ENCODE results near the gene ACAD11. TPM values are rescaled to one million over a fixed set of nuclear protein-coding genes. Genes with fewer than 3 reads are reported as not detected.
A peak's percentile ranks its signal among the peaks of the same experiment; 100 is the strongest.

The ACAD11 gene
- total RNA-seq = 12.9 and 18.9 TPM in 2 replicates

- Mint-ChIP-seq H3K36me3 (ENCODE audit: low read depth) (peaks cover 29% of the 10 kb centered on the region), H3K27me3 (no peaks in the 10 kb centered on the region), H3K4me3 (peak within 1 kb of the TSS; percentile 99), H3K27ac (peak within 1 kb of the TSS; percentile 98), H3K4me1 (peaks cover 39% of the 10 kb centered on the region), H3K9me3 (no peaks in the 10 kb centered on the region)
- intact Hi-C loops (cut with micrococcal nuclease) = loop anchor here (1.0 to 10.0 kb wide), 4 partner anchors 63 to 1635 kb away; partner anchors contain the start of genes ASTE1, DNAJC13, NEK11 and NPHP3
- peak; percentile 76 for DNase-seq
Observed at GRCh38 chr3:132659365-132660051, at the start of gene ACAD11. Gene ACAD11, minus strand, starts transcription at chr3:132659809. Its CDS starts 58 bp downstream, at chr3:132659751.

- Mint-ChIP-seq H3K36me3 (ENCODE audit: low read depth) (peaks cover 42% of the 10 kb centered on the region), H3K27ac (no peak overlapping the region), H3K4me1 (peaks cover 4% of the 10 kb centered on the region), H3K9me3 (no peaks in the 10 kb centered on the region), H3K27me3 (no peaks in the 10 kb centered on the region), H3K4me3 (no peak overlapping the region)
- no peak for DNase-seq
- intact Hi-C loops (cut with micrococcal nuclease) = no loop called here
Observed at GRCh38 chr3:132703733-132704132, 44.1 kb upstream of the ACAD11 start.

- peaks cover 37% of the 10 kb centered on the region for H3K36me3 Mint-ChIP-seq (ENCODE audit: low read depth)
- peaks cover 5% of the 10 kb centered on the region for H3K4me1 Mint-ChIP-seq
Observed at GRCh38 chr3:132695422-132695821, 35.8 kb upstream of the ACAD11 start.

GRCh38 chr3:132694991-132695390 is 35.4 kb upstream of the ACAD11 start:
- Mint-ChIP-seq H3K36me3 (ENCODE audit: low read depth) (peaks cover 38% of the 10 kb centered on the region), H3K27ac (no peak overlapping the region), H3K9me3 (no peaks in the 10 kb centered on the region)

More at GRCh38 chr3:132695422-132695821, 35.8 kb upstream of the ACAD11 start:
- intact Hi-C loops (cut with micrococcal nuclease) = no loop called here
- H3K27ac Mint-ChIP-seq = no peak overlapping the region
- H3K27me3 Mint-ChIP-seq = no peaks in the 10 kb centered on the region
- no peak for DNase-seq
- H3K9me3 Mint-ChIP-seq = no peaks in the 10 kb centered on the region
- H3K4me3 Mint-ChIP-seq = no peak overlapping the region

GRCh38 chr3:132690040-132690439 is 30.4 kb upstream of the ACAD11 start:
- Mint-ChIP-seq H3K27ac (no peak overlapping the region), H3K4me3 (no peak overlapping the region), H3K4me1 (no peaks in the 10 kb centered on the region), H3K36me3 (ENCODE audit: low read depth) (peaks cover 31% of the 10 kb centered on the region), H3K9me3 (no peaks in the 10 kb centered on the region), H3K27me3 (no peaks in the 10 kb centered on the region)
- intact Hi-C loops (cut with micrococcal nuclease) = no loop called here
- DNase-seq = no peak

More at GRCh38 chr3:132694991-132695390, 35.4 kb upstream of the ACAD11 start:
- Mint-ChIP-seq H3K4me1 (peaks cover 5% of the 10 kb centered on the region), H3K4me3 (no peak overlapping the region), H3K27me3 (no peaks in the 10 kb centered on the region)
- intact Hi-C loops (cut with micrococcal nuclease) = no loop called here
- DNase-seq = no peak

- no peak overlapping the region for H3K27ac Mint-ChIP-seq
- H3K9me3 Mint-ChIP-seq = no peaks in the 10 kb centered on the region
- H3K4me1 Mint-ChIP-seq = no peaks in the 10 kb centered on the region
- no peaks in the 10 kb centered on the region for H3K27me3 Mint-ChIP-seq
- intact Hi-C loops (cut with micrococcal nuclease) = no loop called here
- no peak for DNase-seq
- H3K36me3 Mint-ChIP-seq (ENCODE audit: low read depth) = peaks cover 32% of the 10 kb centered on the region
- no peak overlapping the region for H3K4me3 Mint-ChIP-seq
Observed at GRCh38 chr3:132682201-132682600, 22.6 kb upstream of the ACAD11 start.

GRCh38 chr3:132681421-132681820 is 21.8 kb upstream of the ACAD11 start:
- H3K36me3 Mint-ChIP-seq (ENCODE audit: low read depth) = peaks cover 36% of the 10 kb centered on the region

GRCh38 chr3:132679911-132680310 is 20.3 kb upstream of the ACAD11 start:
- no peak overlapping the region for H3K4me3 Mint-ChIP-seq
- intact Hi-C loops (cut with micrococcal nuclease) = no loop called here
- no peaks in the 10 kb centered on the region for H3K27me3 Mint-ChIP-seq
- H3K36me3 Mint-ChIP-seq (ENCODE audit: low read depth) = peaks cover 44% of the 10 kb centered on the region
- DNase-seq = no peak
- H3K27ac Mint-ChIP-seq = no peak overlapping the region
- no peaks in the 10 kb centered on the region for H3K9me3 Mint-ChIP-seq
- H3K4me1 Mint-ChIP-seq = no peaks in the 10 kb centered on the region

More at GRCh38 chr3:132681421-132681820, 21.8 kb upstream of the ACAD11 start:
- Mint-ChIP-seq H3K27ac (no peak overlapping the region), H3K4me1 (no peaks in the 10 kb centered on the region), H3K4me3 (no peak overlapping the region), H3K9me3 (no peaks in the 10 kb centered on the region), H3K27me3 (no peaks in the 10 kb centered on the region)
- no peak for DNase-seq
- intact Hi-C loops (cut with micrococcal nuclease) = no loop called here

GRCh38 chr3:132675408-132675807 is 15.8 kb upstream of the ACAD11 start:
- H3K4me1 Mint-ChIP-seq = no peaks in the 10 kb centered on the region
- intact Hi-C loops (cut with micrococcal nuclease) = no loop called here
- no peak overlapping the region for H3K4me3 Mint-ChIP-seq
- no peaks in the 10 kb centered on the region for H3K9me3 Mint-ChIP-seq
- no peak overlapping the region for H3K27ac Mint-ChIP-seq
- peaks cover 51% of the 10 kb centered on the region for H3K36me3 Mint-ChIP-seq (ENCODE audit: low read depth)
- no peaks in the 10 kb centered on the region for H3K27me3 Mint-ChIP-seq
- no peak for DNase-seq

- Mint-ChIP-seq H3K27ac (no peak overlapping the region), H3K36me3 (ENCODE audit: low read depth) (peaks cover 28% of the 10 kb centered on the region), H3K9me3 (no peaks in the 10 kb centered on the region), H3K27me3 (no peaks in the 10 kb centered on the region), H3K4me1 (peaks cover 14% of the 10 kb centered on the region), H3K4me3 (no peak overlapping the region)
- no peak for DNase-seq
- intact Hi-C loops (cut with micrococcal nuclease) = no loop called here
Observed at GRCh38 chr3:132669256-132669777, 9.7 kb upstream of the ACAD11 start.

GRCh38 chr3:132665230-132665745 is 5.7 kb upstream of the ACAD11 start:
- H3K4me3 Mint-ChIP-seq = no peak overlapping the region
- peaks cover 33% of the 10 kb centered on the region for H3K4me1 Mint-ChIP-seq
- H3K9me3 Mint-ChIP-seq = no peaks in the 10 kb centered on the region
- no peaks in the 10 kb centered on the region for H3K27me3 Mint-ChIP-seq
- no peak for DNase-seq
- H3K27ac Mint-ChIP-seq = no peak overlapping the region
- H3K36me3 Mint-ChIP-seq (ENCODE audit: low read depth) = peaks cover 31% of the 10 kb centered on the region
- intact Hi-C loops (cut with micrococcal nuclease) = no loop called here

- H3K4me3 Mint-ChIP-seq = peak overlapping the region; percentile 54
- intact Hi-C loops (cut with micrococcal nuclease) = loop anchor here (5.0 kb wide), 1 partner anchor 125 kb away; no protein-coding TSS in a partner anchor
- peaks cover 38% of the 10 kb centered on the region for H3K4me1 Mint-ChIP-seq
- DNase-seq = no peak
- no peaks in the 10 kb centered on the region for H3K9me3 Mint-ChIP-seq
- H3K27ac Mint-ChIP-seq = no peak overlapping the region
- peaks cover 33% of the 10 kb centered on the region for H3K36me3 Mint-ChIP-seq (ENCODE audit: low read depth)
- no peaks in the 10 kb centered on the region for H3K27me3 Mint-ChIP-seq
Observed at GRCh38 chr3:132662212-132662611, 2.6 kb upstream of the ACAD11 start.

GRCh38 chr3:132661101-132661500 is 1.5 kb upstream of the ACAD11 start:
- H3K27ac Mint-ChIP-seq = peak overlapping the region; percentile 98
- DNase-seq = no peak
- intact Hi-C loops (cut with micrococcal nuclease) = loop anchor here (5.0 kb wide), 1 partner anchor 124 kb away; no protein-coding TSS in a partner anchor
- H3K4me3 Mint-ChIP-seq = peak overlapping the region; percentile 99
- H3K36me3 Mint-ChIP-seq (ENCODE audit: low read depth) = peaks cover 30% of the 10 kb centered on the region
- peaks cover 41% of the 10 kb centered on the region for H3K4me1 Mint-ChIP-seq
- no peaks in the 10 kb centered on the region for H3K27me3 Mint-ChIP-seq
- no peaks in the 10 kb centered on the region for H3K9me3 Mint-ChIP-seq

- Mint-ChIP-seq H3K27me3 (no peaks in the 10 kb centered on the region), H3K36me3 (ENCODE audit: low read depth) (peaks cover 30% of the 10 kb centered on the region), H3K27ac (peak overlapping the region; percentile 98), H3K4me1 (peaks cover 41% of the 10 kb centered on the region), H3K4me3 (peak overlapping the region; percentile 99), H3K9me3 (no peaks in the 10 kb centered on the region)
- no peak for DNase-seq
- intact Hi-C loops (cut with micrococcal nuclease) = loop anchor here (1.0 to 5.0 kb wide), 3 partner anchors 62 to 243 kb away; partner anchors contain the start of genes DNAJC13 and NPHP3
Observed at GRCh38 chr3:132660811-132661070, 1.1 kb upstream of the ACAD11 start.

All from activated CD4-positive, alpha-beta T cell treated with anti-CD3 and anti-CD28 coated beads, Interleukin-2, amount 10 ng/mL, durations not matched to agents 24 days and 14 days (primary cell).